Mesenchymal stem cell (in vitro differentiated cells and primary cell): ENCODE results near the gene SRSF4.

Source experiments
- DNase-seq: peaks from one replicate; pipeline ENCODE4 v3.0.0-alpha.2; 2013
- H2AFZ ChIP-seq: one replicate; pipeline ENCODE4 v1.6.1; 2013; ENCODE audit warnings: low read depth, mild to moderate bottlenecking, control low read depth, inconsistent platforms, low read length, moderate library complexity
- H2AK5ac ChIP-seq: 2 replicates; pipeline ENCODE4 v1.6.1; 2013; ENCODE audit warnings: low read length, moderate library complexity, mild to moderate bottlenecking, inconsistent platforms; ENCODE audit not compliant: severe bottlenecking
- H2BK120ac ChIP-seq: one replicate; pipeline ENCODE4 v1.6.1; 2013; ENCODE audit warnings: low read depth, mild to moderate bottlenecking, inconsistent platforms, low read length, moderate library complexity
- H2BK12ac ChIP-seq, 2 experiments: one replicate each; pipeline ENCODE4 v1.6.1; 2013; ENCODE audit warnings: inconsistent platforms in 2 of 2, low read length in 2 of 2, mild to moderate bottlenecking in 2 of 2, moderate library complexity in 2 of 2, control low read depth in 1 of 2
- H2BK15ac ChIP-seq: one replicate; pipeline ENCODE4 v1.6.1; 2013; ENCODE audit warnings: mild to moderate bottlenecking, low read depth, inconsistent platforms; ENCODE audit not compliant: poor library complexity, severe bottlenecking
- H2BK5ac ChIP-seq: 2 replicates; pipeline ENCODE4 v1.6.1; 2013; ENCODE audit warnings: low read depth, mild to moderate bottlenecking, low read length, control low read depth, inconsistent platforms; ENCODE audit not compliant: poor library complexity, severe bottlenecking
- H3K14ac ChIP-seq, 2 experiments: one replicate each; pipeline ENCODE4 v1.6.1; 2013; ENCODE audit warnings: inconsistent platforms in 2 of 2, low read length in 2 of 2, control low read depth in 1 of 2, mild to moderate bottlenecking in 1 of 2, moderate library complexity in 1 of 2
- H3K18ac ChIP-seq, 2 experiments: one replicate each; pipeline ENCODE4 v1.6.1; 2013; ENCODE audit warnings: inconsistent platforms in 2 of 2, low read length in 2 of 2, control low read depth in 1 of 2, low read depth in 1 of 2, mild to moderate bottlenecking in 1 of 2
- H3K23ac ChIP-seq, 2 experiments: one replicate each; pipeline ENCODE4 v1.6.1; 2013; ENCODE audit warnings: inconsistent platforms in 2 of 2, low read length in 2 of 2, mild to moderate bottlenecking in 2 of 2, moderate library complexity in 2 of 2, control low read depth in 1 of 2
- H3K27ac ChIP-seq: 2 replicates; pipeline ENCODE4 v1.5.1; 2013; ENCODE audit warnings: mild to moderate bottlenecking, moderate library complexity, low read length, control low read depth, inconsistent platforms; ENCODE audit not compliant: poor library complexity, severe bottlenecking
- H3K27me3 ChIP-seq, 2 experiments: 2 replicates each; pipeline versions ENCODE4 v1.6.1 to v1.7.0; 2013; ENCODE audit warnings: low read length in 2 of 2, mild to moderate bottlenecking in 2 of 2, moderate library complexity in 2 of 2, control low read depth in 1 of 2, inconsistent platforms in 1 of 2; ENCODE audit not compliant: control insufficient read depth in 1 of 2, insufficient read depth in 1 of 2
- H3K36me3 ChIP-seq, 2 experiments: 2 replicates each; pipeline versions ENCODE4 v1.6.1 to v1.7.0; 2013; ENCODE audit warnings: low read length in 2 of 2, control low read depth in 1 of 2, inconsistent platforms in 1 of 2, low read depth in 1 of 2, mild to moderate bottlenecking in 1 of 2; ENCODE audit not compliant: insufficient read depth in 2 of 2, control insufficient read depth in 1 of 2
- H3K4ac ChIP-seq, 2 experiments: one replicate each; pipeline ENCODE4 v1.6.1; 2013; ENCODE audit warnings: inconsistent platforms in 2 of 2, low read length in 2 of 2, mild to moderate bottlenecking in 2 of 2, moderate library complexity in 2 of 2, control low read depth in 1 of 2, low read depth in 1 of 2
- H3K4me1 ChIP-seq: 2 replicates; pipeline ENCODE4 v1.6.1; 2013; ENCODE audit warnings: low read depth, low read length, control low read depth; ENCODE audit not compliant: control insufficient read depth, insufficient read depth
- H3K4me2 ChIP-seq: 2 replicates; pipeline ENCODE4 v1.6.1; 2013; ENCODE audit warnings: low read length, mild to moderate bottlenecking, inconsistent platforms; ENCODE audit not compliant: poor library complexity, severe bottlenecking
- H3K4me3 ChIP-seq, 2 experiments: 2 replicates each; pipeline versions ENCODE4 v1.5.1 to v1.7.0; 2013; ENCODE audit warnings: low read length in 2 of 2, mild to moderate bottlenecking in 2 of 2, control low read depth in 1 of 2, low read depth in 1 of 2; ENCODE audit not compliant: insufficient read depth in 1 of 2
- H3K79me1 ChIP-seq: replicated peaks from 2 replicates; pipeline ENCODE4 v1.6.1; 2013; ENCODE audit warnings: mild to moderate bottlenecking, control low read depth, low read length, inconsistent platforms; ENCODE audit not compliant: poor library complexity, severe bottlenecking
- H3K9ac ChIP-seq: 2 replicates; pipeline ENCODE4 v1.7.0; 2013; ENCODE audit warnings: mild to moderate bottlenecking, low read length, moderate library complexity
- H3K9me3 ChIP-seq: 2 replicates; pipeline ENCODE4 v1.7.0; 2013; ENCODE audit warnings: mild to moderate bottlenecking, low read length; ENCODE audit not compliant: control insufficient read depth
- H4K8ac ChIP-seq: one replicate; pipeline ENCODE4 v1.6.1; 2013; ENCODE audit warnings: inconsistent platforms, mild to moderate bottlenecking, low read length, moderate library complexity
- H4K91ac ChIP-seq: one replicate; pipeline ENCODE4 v1.6.1; 2013; ENCODE audit warnings: mild to moderate bottlenecking, low read length, inconsistent platforms
- WGBS: methylation state at CpG from one replicate; pipeline ENCODE4 v1.1.7; 2013; ENCODE audit warnings: mixed read lengths; 5-methylcytosine and 5-hydroxymethylcytosine counted together

SRSF4 gene

DNA sequence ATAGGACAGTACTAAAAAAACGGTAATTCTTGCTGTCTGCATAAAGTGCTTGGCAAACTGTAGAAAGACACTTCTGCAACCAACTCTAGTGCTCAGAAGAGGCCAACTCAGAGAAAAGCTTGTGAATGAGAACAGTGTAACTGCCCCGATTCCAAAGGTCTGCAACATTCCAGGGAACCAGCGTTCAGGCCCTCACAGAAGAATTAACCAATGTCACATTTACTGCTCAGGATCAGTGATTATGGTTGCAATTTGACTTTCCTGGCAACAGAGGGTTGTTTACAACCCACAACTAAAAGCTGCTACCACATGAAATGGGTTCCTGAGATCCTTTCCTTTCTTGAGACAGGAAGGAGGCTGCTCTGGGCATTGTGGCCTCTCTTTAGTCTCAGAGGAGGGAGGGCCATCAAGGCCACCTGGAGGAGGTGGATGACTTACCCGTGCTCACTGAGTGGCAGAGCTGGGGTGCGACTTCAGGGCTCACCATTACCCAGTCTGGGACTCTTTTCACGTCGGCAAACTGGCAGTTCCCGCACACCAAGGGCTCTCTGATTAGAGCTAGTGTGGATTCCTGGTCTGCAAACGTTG, 15.3 kb downstream of the SRSF4 start:
- WGBS: 86% methylated on average over 9 of the region's 9 CpGs
- Histone ChIP-seq H2BK15ac (no peak overlapping the region), H3K9ac (no peak overlapping the region)

DNA sequence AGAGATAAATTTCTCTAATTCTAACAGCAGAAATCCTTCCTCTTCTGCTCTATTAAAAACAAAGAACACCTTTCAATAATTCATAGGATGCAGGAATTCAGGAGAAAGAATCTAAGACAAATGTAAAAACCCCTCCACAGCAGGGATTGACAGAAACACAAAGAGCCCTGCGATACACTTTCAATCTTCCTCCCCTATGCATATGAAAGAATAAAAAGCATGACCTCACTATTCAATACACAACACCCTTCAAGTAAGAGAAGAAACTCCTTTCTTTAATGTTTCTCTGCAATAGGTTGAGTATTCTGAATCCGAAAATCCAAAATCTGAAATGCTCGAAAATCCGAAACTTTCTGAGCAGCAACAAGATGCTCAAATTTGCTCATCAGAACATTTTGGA, 17.1 kb downstream of the SRSF4 start:
- Histone ChIP-seq H3K4ac (no peak overlapping the region), H2BK15ac (no peak overlapping the region), H2BK120ac (no peak overlapping the region), H3K9ac (no peak overlapping the region), H3K27ac (no peak overlapping the region), H4K8ac (no peak overlapping the region), H2AK5ac (no peak overlapping the region), H3K79me1 (peaks cover 3% of the 10 kb centered on the region), H2BK12ac (no peak overlapping the region), H2AFZ (no peak overlapping the region), H3K18ac (no peak overlapping the region), H3K14ac (no peak overlapping the region), H3K4me2 (no peak overlapping the region), H3K27me3 (no peaks in the 10 kb centered on the region), H3K36me3 (peaks cover 14 to 86% of the 10 kb centered on the region in 2 experiments), H3K23ac (no peak overlapping the region), H2BK5ac (no peak overlapping the region), H3K4me3 (no peak overlapping the region), H3K9me3 (no peaks in the 10 kb centered on the region), H3K4me1 (peaks cover 8% of the 10 kb centered on the region), H4K91ac (no peak overlapping the region)
- no peak for DNase-seq
- 93% methylated on average over 4 of the region's 4 CpGs for WGBS

More for the DNA sequence above, 15.3 kb downstream of the SRSF4 start:
- Histone ChIP-seq H3K79me1 (no peaks in the 10 kb centered on the region), H3K18ac (no peak overlapping the region), H2AK5ac (no peak overlapping the region), H2BK5ac (no peak overlapping the region), H2BK12ac (no peak overlapping the region), H3K27ac (no peak overlapping the region), H4K91ac (no peak overlapping the region), H4K8ac (no peak overlapping the region), H2AFZ (no peak overlapping the region), H2BK120ac (no peak overlapping the region), H3K9me3 (no peaks in the 10 kb centered on the region), H3K14ac (no peak overlapping the region), H3K27me3 (no peaks in the 10 kb centered on the region), H3K36me3 (peaks cover 11 to 72% of the 10 kb centered on the region in 2 experiments), H3K23ac (no peak overlapping the region), H3K4me1 (peaks cover 8% of the 10 kb centered on the region), H3K4me3 (no peak overlapping the region), H3K4me2 (no peak overlapping the region), H3K4ac (no peak overlapping the region)
- no peak for DNase-seq

DNA sequence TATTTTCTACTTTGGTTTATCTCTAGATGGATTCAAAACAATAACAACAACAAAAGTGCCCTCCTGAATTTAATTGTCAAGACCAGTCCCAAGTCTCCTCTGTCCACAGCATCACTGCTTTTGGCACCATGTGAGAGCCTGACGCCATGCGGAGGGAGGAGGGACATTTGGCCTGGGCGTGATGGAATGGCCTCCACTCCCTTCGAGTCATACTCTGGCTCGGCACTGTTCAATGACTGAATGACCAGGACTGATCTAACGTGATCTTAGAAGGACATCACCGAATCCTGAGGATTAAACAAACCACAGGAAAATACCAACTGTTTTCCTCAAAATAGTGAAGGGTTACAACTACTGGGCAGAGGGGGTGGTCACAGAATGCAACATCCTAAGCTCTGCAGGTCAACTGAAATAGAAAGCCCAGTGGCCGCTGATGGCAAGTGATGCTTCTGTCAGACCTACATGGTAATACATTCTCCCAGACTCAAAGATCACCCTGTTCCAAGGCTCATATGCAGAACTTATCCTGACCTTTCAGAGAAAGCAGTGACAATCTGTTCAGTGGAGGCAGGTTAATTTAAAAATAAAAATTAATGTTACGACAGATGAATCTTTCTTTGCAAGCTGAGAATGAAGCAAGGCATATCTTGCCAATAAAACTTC, 19.1 kb downstream of the SRSF4 start:
- no peak overlapping the region for H2BK15ac ChIP-seq

DNA sequence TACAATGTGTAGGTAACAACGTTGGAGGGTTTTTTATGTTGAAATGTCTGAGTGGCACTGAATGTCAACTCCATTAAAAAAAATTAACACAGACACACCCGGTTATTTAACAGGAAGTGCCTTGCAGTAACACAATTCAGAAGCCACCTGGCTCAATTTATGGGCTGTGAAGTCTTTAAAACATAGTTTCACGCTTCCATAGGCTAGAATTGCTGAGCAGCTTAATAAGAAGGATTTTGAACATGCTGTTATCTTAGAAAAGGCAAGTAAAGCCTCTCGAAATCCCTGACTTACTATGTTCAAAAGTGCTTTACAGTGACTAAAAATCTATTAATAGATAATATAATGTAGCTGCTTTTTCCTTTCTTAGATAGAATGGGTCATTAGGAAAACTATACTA, 19.7 kb downstream of the SRSF4 start:
- Histone ChIP-seq H2BK120ac (no peak overlapping the region), H2BK12ac (no peak overlapping the region), H3K18ac (no peak overlapping the region), H3K4ac (no peak overlapping the region), H3K4me1 (peaks cover 8% of the 10 kb centered on the region), H3K14ac (no peak overlapping the region), H3K27ac (no peak overlapping the region), H2BK5ac (no peak overlapping the region), H3K79me1 (peaks cover 8% of the 10 kb centered on the region), H3K9me3 (no peaks in the 10 kb centered on the region), H3K23ac (no peak overlapping the region), H2AFZ (no peak overlapping the region), H4K8ac (no peak overlapping the region), H3K4me2 (no peak overlapping the region), H3K4me3 (no peak overlapping the region), H3K36me3 (peaks cover 29 to 89% of the 10 kb centered on the region in 2 experiments), H2AK5ac (no peak overlapping the region), H2BK15ac (no peak overlapping the region), H3K9ac (no peak overlapping the region), H4K91ac (no peak overlapping the region), H3K27me3 (no peaks in the 10 kb centered on the region)
- 90% methylated on average over 2 of the region's 4 CpGs for WGBS
- no peak for DNase-seq

More for the DNA sequence above, 19.1 kb downstream of the SRSF4 start:
- no peak overlapping the region for H2AFZ ChIP-seq
- H3K27ac ChIP-seq: no peak overlapping the region
- no peak for DNase-seq
- peaks cover 8% of the 10 kb centered on the region for H3K79me1 ChIP-seq
- no peaks in the 10 kb centered on the region for H3K27me3 ChIP-seq
- no peak overlapping the region for H2AK5ac ChIP-seq
- peaks cover 8% of the 10 kb centered on the region for H3K4me1 ChIP-seq
- H2BK120ac ChIP-seq: no peak overlapping the region
- H3K9me3 ChIP-seq: no peaks in the 10 kb centered on the region
- H3K4me2 ChIP-seq: no peak overlapping the region
- no peak overlapping the region for H2BK5ac ChIP-seq
- no peak overlapping the region for H4K91ac ChIP-seq
- no peak overlapping the region for H3K4ac ChIP-seq
- H3K4me3 ChIP-seq: no peak overlapping the region
- H3K36me3 ChIP-seq: peaks cover 26 to 89% of the 10 kb centered on the region in 2 experiments
- H2BK12ac ChIP-seq: no peak overlapping the region
- no peak overlapping the region for H3K18ac ChIP-seq
- no peak overlapping the region for H3K23ac ChIP-seq
- H3K9ac ChIP-seq: peak overlapping the region; percentile 12
- WGBS: 93% methylated on average over 8 of the region's 9 CpGs
- no peak overlapping the region for H4K8ac ChIP-seq
- no peak overlapping the region for H3K14ac ChIP-seq
